Chondrocyte (in vitro differentiated cells): ENCODE measurements around the gene CREB3L2. TPM values are rescaled to one million over a fixed set of nuclear protein-coding genes. Genes with fewer than 3 reads are reported as not detected.
"Not testable (repeated sequence)": the region's sequence is repeated elsewhere in the genome, so short reads cannot be mapped to it uniquely, and the experiment has no call there.

Source experiments
- DNase-seq: peaks from one replicate; pipeline ENCODE4 v3.0.0; 2021; ENCODE audit warnings: mixed read lengths, low spot score
- H3K27ac Mint-ChIP-seq: one replicate; pipeline ENCODE4 v1.8.0; 2021; ENCODE audit warnings: mild to moderate bottlenecking, moderate library complexity, mixed read lengths; ENCODE audit not compliant: unreplicated experiment
- H3K27me3 Mint-ChIP-seq: 2 replicates; pipeline ENCODE4 v1.8.0; 2021; ENCODE audit warnings: low read depth, mixed read lengths
- H3K36me3 Mint-ChIP-seq: 2 replicates; pipeline ENCODE4 v1.8.0; 2021; ENCODE audit warnings: low read depth, mixed read lengths
- H3K4me1 Mint-ChIP-seq: 2 replicates; pipeline ENCODE4 v1.8.0; 2021; ENCODE audit warnings: low read depth, mild to moderate bottlenecking, mixed read lengths
- H3K4me3 Mint-ChIP-seq: one replicate; pipeline ENCODE4 v1.8.0; 2021; ENCODE audit warnings: mild to moderate bottlenecking, moderate library complexity, mixed read lengths; ENCODE audit not compliant: unreplicated experiment
- H3K9me3 Mint-ChIP-seq: 2 replicates; pipeline ENCODE4 v1.8.0; 2021; ENCODE audit warnings: low read depth, mixed read lengths
- CTCF ChIP-seq: fragments of 200-600 bp; sonication (generic); IDR thresholded peaks from 2 replicates; pipeline ENCODE4 v1.5.0; 2021; ENCODE audit warnings: antibody characterized with exemption, mild to moderate bottlenecking, moderate library complexity
- total RNA-seq: library from RNA; stranded (reverse); gene quantifications from 3 replicates; pipeline ENCODE4 v1.2.1, GENCODE V29; 2021

The CREB3L2 gene
- total RNA-seq, 1 donor from 2014 or later, result 217 TPM

GRCh38 chr7:137975221-137975620 lies 26.7 kb downstream of the CREB3L2 start:
- DNase-seq, result no peak
- Mint-ChIP-seq H3K36me3 (peaks cover 21% of the 10 kb centered on the region), H3K27ac (peak overlapping the region; percentile 86), H3K27me3 (no peaks in the 10 kb centered on the region), H3K4me1 (peaks cover 88% of the 10 kb centered on the region), H3K9me3 (no peaks in the 10 kb centered on the region), H3K4me3 (no peak overlapping the region)
- no peak for TF ChIP-seq CTCF

GRCh38 chr7:137974766-137975165 lies 27.1 kb downstream of the CREB3L2 start:
- no peak overlapping the region for H3K4me3 Mint-ChIP-seq
- H3K9me3 Mint-ChIP-seq, result no peaks in the 10 kb centered on the region
- peaks cover 92% of the 10 kb centered on the region for H3K4me1 Mint-ChIP-seq
- H3K27ac Mint-ChIP-seq, result peak overlapping the region; percentile 86
- peaks cover 20% of the 10 kb centered on the region for H3K36me3 Mint-ChIP-seq
- no peaks in the 10 kb centered on the region for H3K27me3 Mint-ChIP-seq
- no peak for TF ChIP-seq CTCF
- DNase-seq, result no peak

GRCh38 chr7:137970253-137970975 lies 31.5 kb downstream of the CREB3L2 start:
- Mint-ChIP-seq H3K9me3 (no peaks in the 10 kb centered on the region), H3K4me3 (peak overlapping the region; percentile 20), H3K4me1 (peaks cover 97% of the 10 kb centered on the region), H3K36me3 (peaks cover 16% of the 10 kb centered on the region), H3K27ac (peak overlapping the region; percentile 90), H3K27me3 (no peaks in the 10 kb centered on the region)
- TF ChIP-seq CTCF, result no peak
- DNase-seq, result no peak

GRCh38 chr7:137969828-137970227 lies 32.1 kb downstream of the CREB3L2 start:
- peak overlapping the region; percentile 90 for H3K27ac Mint-ChIP-seq
- peaks cover 16% of the 10 kb centered on the region for H3K36me3 Mint-ChIP-seq
- no peak for DNase-seq
- H3K9me3 Mint-ChIP-seq, result no peaks in the 10 kb centered on the region
- no peaks in the 10 kb centered on the region for H3K27me3 Mint-ChIP-seq
- TF ChIP-seq CTCF, result no peak
- peaks cover 95% of the 10 kb centered on the region for H3K4me1 Mint-ChIP-seq
- H3K4me3 Mint-ChIP-seq, result peak overlapping the region; percentile 33

GRCh38 chr7:137968890-137969289 lies 33.0 kb downstream of the CREB3L2 start:
- H3K4me3 Mint-ChIP-seq, result peak overlapping the region; percentile 45
- no peak for DNase-seq
- peak overlapping the region; percentile 90 for H3K27ac Mint-ChIP-seq
- TF ChIP-seq CTCF, result no peak
- H3K36me3 Mint-ChIP-seq, result peaks cover 10% of the 10 kb centered on the region
- no peaks in the 10 kb centered on the region for H3K27me3 Mint-ChIP-seq
- peaks cover 93% of the 10 kb centered on the region for H3K4me1 Mint-ChIP-seq
- H3K9me3 Mint-ChIP-seq, result no peaks in the 10 kb centered on the region

- Mint-ChIP-seq H3K27ac (peak overlapping the region; percentile 99), H3K4me1 (peaks cover 93% of the 10 kb centered on the region)
- H3K27me3 Mint-ChIP-seq, H3K4me3 Mint-ChIP-seq, DNase-seq, H3K36me3 Mint-ChIP-seq, H3K9me3 Mint-ChIP-seq: not testable (repeated sequence)
These were observed 33.5 kb downstream of the CREB3L2 start for GRCh38 chr7:137968339-137968738.
